ENCODE data around the gene RASA4.
"Not testable (repeated sequence)": the region's sequence is repeated elsewhere in the genome, so short reads cannot be mapped to it uniquely, and the experiment has no call there.

The RASA4 gene

DNA sequence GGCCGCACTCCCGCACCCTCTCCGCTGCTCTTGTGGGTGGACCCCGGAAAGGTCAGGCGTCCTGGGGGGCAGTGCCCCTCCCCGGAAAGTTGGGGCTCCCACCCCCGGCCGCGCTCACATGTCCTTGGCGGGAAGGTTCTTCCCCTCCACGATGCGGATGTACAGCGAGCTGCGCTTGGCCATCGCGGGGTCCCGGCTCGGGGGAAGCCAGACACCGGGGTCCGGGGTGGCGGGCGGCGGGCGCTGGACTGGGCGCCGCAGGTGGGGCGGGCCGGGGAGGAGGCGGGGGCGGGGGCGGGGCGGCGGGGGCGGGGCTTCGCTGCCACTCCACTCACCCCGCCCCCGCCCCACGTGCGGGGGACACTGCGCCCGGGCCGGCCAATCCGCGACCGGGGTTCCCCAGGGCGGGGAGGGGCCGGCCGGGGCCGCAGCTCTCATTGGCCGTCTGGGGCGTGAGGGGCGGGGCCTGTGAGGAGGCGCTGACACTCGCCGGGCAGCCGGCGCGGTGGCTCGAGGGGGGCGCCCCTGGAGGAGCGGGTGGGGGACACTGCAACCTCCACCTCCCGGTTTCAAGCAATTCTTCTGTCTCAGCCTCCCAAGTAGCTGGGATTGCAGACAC is at the start of gene RASA4:
RASA4 (minus strand) TSS at position 250 of the 619 bp plus-strand sequence; CDS start at position 183, 67 bp downstream.
- peak; percentile 51 for FAIRE-seq
- DNase-seq (ENCODE audit: insufficient read length, low spot score), result not testable (repeated sequence)

GRCh38 chr7:102664765-102665164 is 48.2 kb upstream of the RASA4 start:
- FAIRE-seq; DNase-seq (ENCODE audit: insufficient read length, low spot score): not testable (repeated sequence)

GRCh38 chr7:102649924-102650323 is 33.4 kb upstream of the RASA4 start, which contains the start of gene SPDYE2B:
TSS of gene SPDYE2B (plus strand) at chr7:102650319. CDS start at chr7:102652349, 2,030 bp downstream.
- not testable (repeated sequence) for FAIRE-seq; DNase-seq (ENCODE audit: insufficient read length, low spot score)

- not testable (repeated sequence) for DNase-seq (ENCODE audit: insufficient read length, low spot score); FAIRE-seq
Observed at GRCh38 chr7:102647813-102648212, 31.3 kb upstream of the RASA4 start.

DNA sequence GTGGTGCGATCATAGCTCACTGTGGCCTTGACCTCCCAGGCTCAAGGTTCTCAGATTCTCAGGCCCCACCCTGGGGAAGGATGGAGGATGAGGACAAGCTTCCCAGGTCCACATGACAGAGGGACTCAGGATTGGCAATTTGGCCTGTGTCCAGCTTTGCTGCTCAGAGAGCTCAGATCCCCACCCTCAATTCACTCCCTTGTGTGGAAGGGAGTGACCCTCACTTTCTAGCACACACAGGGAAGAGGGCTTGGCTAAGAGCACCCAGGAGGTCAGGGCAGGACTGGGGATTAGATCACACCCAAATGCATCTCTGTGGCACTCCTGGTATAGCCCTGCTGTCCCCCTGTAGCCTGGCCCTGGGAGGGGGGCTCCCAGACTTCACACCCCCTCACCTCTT is 26.8 kb upstream of the RASA4 start:
- not testable (repeated sequence) for DNase-seq (ENCODE audit: insufficient read length, low spot score); FAIRE-seq

- FAIRE-seq; DNase-seq (ENCODE audit: insufficient read length, low spot score): not testable (repeated sequence)
Observed at GRCh38 chr7:102642691-102643090, 26.1 kb upstream of the RASA4 start, which contains the start of gene UPK3BL1. TSS of gene UPK3BL1 (minus strand) at chr7:102642791. CDS start at chr7:102642741, 50 bp downstream.

DNA sequence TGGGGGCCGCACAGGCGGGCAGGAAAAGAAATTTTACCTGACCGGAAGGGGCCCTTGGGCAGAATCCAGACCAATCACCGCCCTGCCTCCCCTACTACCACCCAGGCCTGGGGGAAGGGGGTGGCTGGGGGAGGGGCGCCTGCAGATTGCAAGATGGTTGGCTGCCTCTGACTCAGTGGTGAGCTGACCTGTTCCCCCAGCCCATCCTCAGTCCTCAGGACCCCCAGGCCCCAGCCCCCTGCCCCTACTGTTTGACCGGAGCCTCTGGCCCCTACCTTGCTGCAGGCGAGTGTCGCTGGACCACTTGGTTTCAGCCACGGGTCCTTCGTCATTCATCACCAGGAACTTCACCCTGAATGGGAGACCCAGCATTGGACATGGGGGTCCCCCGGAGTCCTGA is 22.3 kb upstream of the RASA4 start:
- not testable (repeated sequence) for DNase-seq (ENCODE audit: insufficient read length, low spot score); FAIRE-seq

GRCh38 chr7:102636956-102637355 is 20.4 kb upstream of the RASA4 start:
- not testable (repeated sequence) for DNase-seq (ENCODE audit: insufficient read length, low spot score); FAIRE-seq

GRCh38 chr7:102635354-102635753 is 18.8 kb upstream of the RASA4 start:
- FAIRE-seq, result not testable (repeated sequence)

GRCh38 chr7:102634299-102634698 is 17.7 kb upstream of the RASA4 start:
- not testable (repeated sequence) for FAIRE-seq; DNase-seq (ENCODE audit: insufficient read length, low spot score)

More at GRCh38 chr7:102635354-102635753, 18.8 kb upstream of the RASA4 start:
- DNase-seq (ENCODE audit: insufficient read length, low spot score), result not testable (repeated sequence)

DNA sequence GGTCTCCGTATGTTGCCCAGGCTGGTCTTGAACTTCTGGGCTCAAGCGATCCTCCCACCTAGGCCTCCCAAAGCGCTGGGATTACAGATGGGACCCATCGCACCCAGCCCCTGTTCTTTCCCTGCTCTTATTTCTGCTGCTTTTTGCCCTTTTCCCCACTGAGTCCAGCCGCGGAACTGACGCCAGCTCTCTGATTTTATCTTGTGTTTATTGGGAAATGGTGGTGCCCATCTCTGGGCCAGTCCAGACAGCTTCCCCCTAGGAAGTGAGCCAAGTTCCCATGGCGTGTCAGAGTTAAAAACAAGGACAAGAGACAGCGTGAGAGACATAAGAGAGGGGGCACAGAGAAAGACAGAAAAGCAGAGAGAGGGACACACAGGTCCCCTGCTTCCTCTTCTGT is 14.1 kb upstream of the RASA4 start:
- DNase-seq (ENCODE audit: insufficient read length, low spot score); FAIRE-seq: not testable (repeated sequence)

DNA sequence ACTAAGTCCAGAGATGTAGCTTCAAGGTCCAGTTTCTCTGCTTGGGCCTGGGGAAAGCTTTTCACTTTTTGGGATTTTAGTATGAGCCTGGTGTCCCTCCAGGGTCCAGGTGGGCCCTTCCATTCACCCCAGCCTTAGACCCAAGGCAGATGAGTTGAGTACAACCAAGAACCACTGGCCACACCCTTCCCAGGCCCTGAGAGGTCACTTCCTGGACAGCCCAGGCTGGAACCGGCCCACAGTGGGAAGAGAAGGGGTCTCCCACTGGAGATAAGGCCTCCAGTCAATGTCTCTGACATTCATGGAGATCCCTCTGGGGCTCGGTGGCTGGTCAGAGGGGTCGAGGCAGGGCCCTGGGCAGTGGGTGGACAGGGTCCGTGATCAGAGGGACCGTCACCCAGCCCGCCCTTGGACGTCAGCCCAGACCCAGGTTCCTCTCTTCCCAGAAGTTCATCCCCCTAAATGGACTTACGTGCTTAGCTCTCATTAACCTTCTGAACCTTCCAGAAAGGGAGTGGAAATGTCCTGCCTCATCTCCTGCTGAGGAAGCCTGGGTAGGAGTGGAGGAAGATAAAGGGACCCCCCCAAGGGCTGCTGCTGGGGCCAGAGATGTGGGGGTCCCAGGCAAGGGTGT is 10.8 kb upstream of the RASA4 start:
- not testable (repeated sequence) for DNase-seq (ENCODE audit: insufficient read length, low spot score); FAIRE-seq

- not testable (repeated sequence) for FAIRE-seq; DNase-seq (ENCODE audit: insufficient read length, low spot score)
Observed at GRCh38 chr7:102618122-102618521, 1.6 kb upstream of the RASA4 start.

- not testable (repeated sequence) for FAIRE-seq
Observed at GRCh38 chr7:102615930-102616329, 626 bp downstream of the RASA4 start.

GRCh38 chr7:102614873-102615272 is 1.7 kb downstream of the RASA4 start:
- not testable (repeated sequence) for DNase-seq (ENCODE audit: insufficient read length, low spot score); FAIRE-seq

More at GRCh38 chr7:102615930-102616329, 626 bp downstream of the RASA4 start:
- DNase-seq (ENCODE audit: insufficient read length, low spot score), result not testable (repeated sequence)

GRCh38 chr7:102614346-102614697 is 2.2 kb downstream of the RASA4 start:
- not testable (repeated sequence) for DNase-seq (ENCODE audit: insufficient read length, low spot score); FAIRE-seq

- not testable (repeated sequence) for DNase-seq (ENCODE audit: insufficient read length, low spot score)
- FAIRE-seq, result peak; percentile 100
Observed at GRCh38 chr7:102613575-102614345, 2.8 kb downstream of the RASA4 start.

- DNase-seq (ENCODE audit: insufficient read length, low spot score); FAIRE-seq: not testable (repeated sequence)
Observed at GRCh38 chr7:102611675-102612325, 4.8 kb downstream of the RASA4 start.

DNA sequence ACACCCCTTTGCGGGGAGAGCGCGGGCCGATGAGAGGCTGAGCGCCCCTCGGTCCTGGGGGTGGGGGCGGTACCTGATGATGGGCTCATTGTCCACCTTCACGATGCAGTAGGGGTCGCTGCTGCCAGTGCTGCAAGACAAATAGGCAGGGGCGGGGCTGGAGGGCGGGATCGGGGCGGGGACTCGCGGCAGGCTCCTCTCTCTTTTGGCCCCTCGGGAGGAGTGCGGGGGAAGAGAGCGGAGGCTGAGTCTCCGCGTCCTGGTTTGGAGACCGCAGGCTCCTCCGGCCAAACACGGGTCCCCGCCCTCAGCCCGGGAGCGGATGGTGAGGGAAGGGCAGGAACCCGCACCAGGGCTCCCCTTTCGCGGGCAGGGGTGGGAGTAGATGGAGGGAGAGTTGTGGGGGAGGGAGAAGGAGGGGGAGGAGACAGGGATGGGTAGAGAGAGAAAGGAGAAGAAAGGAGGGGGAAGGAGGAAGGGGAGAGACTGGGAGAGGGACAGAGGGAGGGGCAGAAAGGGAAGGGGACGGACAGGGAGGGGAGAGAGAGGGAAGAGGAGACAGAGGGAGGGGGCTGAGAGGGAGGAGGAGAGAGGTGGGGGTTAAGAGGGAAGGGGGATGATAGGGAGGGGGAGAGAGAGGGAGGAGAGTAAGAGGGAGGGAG is 5.4 kb downstream of the RASA4 start:
- FAIRE-seq, result peak; percentile 94
- not testable (repeated sequence) for DNase-seq (ENCODE audit: insufficient read length, low spot score)

- FAIRE-seq; DNase-seq (ENCODE audit: insufficient read length, low spot score): not testable (repeated sequence)
Observed at GRCh38 chr7:102610441-102610840, 6.1 kb downstream of the RASA4 start.
